Smooth muscle cell (in vitro differentiated cells): Measurements from ENCODE around the gene VASH1. TPM values are rescaled to one million over a fixed set of nuclear protein-coding genes. Genes with fewer than 3 reads are reported as not detected.

Experiments
- DNase-seq: peaks from one replicate; lab custom pipeline; 2025; ENCODE audit not compliant: unreplicated experiment; lab: John Stamatoyannopoulos, UW
- H2AFZ ChIP-seq: fragments of 200-600 bp; sonication (generic); 2 replicates; pipeline ENCODE4 v1.6.0; 2016; ENCODE audit warnings: antibody characterized with exemption, low read depth, mild to moderate bottlenecking
- H3F3A ChIP-seq: fragments of 200-600 bp; sonication (generic); 2 replicates; pipeline ENCODE4 v1.6.0; 2017; ENCODE audit warnings: antibody characterized with exemption, low read depth
- H3K27ac ChIP-seq: fragments of 200-600 bp; sonication (generic); 2 replicates; pipeline ENCODE4 v1.5.1; 2016; ENCODE audit warnings: low read depth, mild to moderate bottlenecking
- H3K27me3 ChIP-seq: fragments of 200-600 bp; sonication (generic); 2 replicates; pipeline ENCODE4 v1.6.1; 2016; ENCODE audit warnings: low read depth, mild to moderate bottlenecking
- H3K36me3 ChIP-seq: fragments of 200-600 bp; sonication (generic); 2 replicates; pipeline ENCODE4 v1.5.1; 2016; ENCODE audit warnings: low read depth
- H3K4me1 ChIP-seq: fragments of 200-600 bp; sonication (generic); 2 replicates; pipeline ENCODE4 v1.5.1; 2016; ENCODE audit warnings: low read depth
- H3K4me2 ChIP-seq: fragments of 200-600 bp; sonication (generic); 2 replicates; pipeline ENCODE4 v1.6.0; 2016; ENCODE audit warnings: mild to moderate bottlenecking
- H3K4me3 ChIP-seq: fragments of 200-600 bp; sonication (generic); 2 replicates; pipeline ENCODE4 v1.5.1; 2016; ENCODE audit warnings: mild to moderate bottlenecking
- H3K79me2 ChIP-seq: fragments of 200-600 bp; sonication (generic); 2 replicates; pipeline ENCODE4 v1.6.0; 2016; ENCODE audit warnings: low read depth, mild to moderate bottlenecking
- H3K9ac ChIP-seq: fragments of 200-600 bp; sonication (generic); 2 replicates; pipeline ENCODE4 v1.6.0; 2016; ENCODE audit warnings: low read depth
- H3K9me3 ChIP-seq: fragments of 200-600 bp; sonication (generic); replicated peaks from 2 replicates; pipeline ENCODE4 v1.5.1; 2016; ENCODE audit warnings: low read depth
- H4K20me1 ChIP-seq: fragments of 200-600 bp; sonication (generic); 2 replicates; pipeline ENCODE4 v1.6.0; 2016; ENCODE audit warnings: low read depth
- CTCF ChIP-seq: fragments of 200-600 bp; sonication (generic); IDR thresholded peaks from 2 replicates; pipeline ENCODE4 v1.5.1; 2017; ENCODE audit warnings: borderline replicate concordance, mild to moderate bottlenecking, antibody characterized with exemption; ENCODE audit not compliant: insufficient read depth, poor library complexity, severe bottlenecking
- WGBS: methylation state at CpG from one replicate; pipeline ENCODE4 v1.1.7; 2016; ENCODE audit warnings: low lambda C conversion rate; 5-methylcytosine and 5-hydroxymethylcytosine counted together
- polyA plus RNA-seq: library from polyadenylated mRNA; unstranded; fragments of >200 nt; fragmentation: Nextera tagmentation; extraction: Ambion mirVana; gene quantifications from 2 replicates; pipeline ENCODE4 v1.2.1, GENCODE V29; 2016
- total RNA-seq: library from RNA; depleted of rRNA; stranded (reverse); fragments of >200 nt; gene quantifications from 2 replicates; pipeline ENCODE4 v1.2.3, GENCODE V29; 2014

VASH1 gene
- total and polyA plus RNA-seq, 2 experiments from 2014 or later, result 23.8 to 39.3 TPM

- Histone ChIP-seq H3K36me3 (no peaks in the 10 kb centered on the region), H3K4me1 (peaks cover 9% of the 10 kb centered on the region), H3K9me3 (no peaks in the 10 kb centered on the region), H3K27me3 (no peaks in the 10 kb centered on the region), H4K20me1 (no peaks in the 10 kb centered on the region), H3K4me3 (no peak overlapping the region), H3K27ac (no peak overlapping the region), H3K4me2 (no peak overlapping the region), H2AFZ (no peak overlapping the region), H3K9ac (no peak overlapping the region), H3K79me2 (no peaks in the 10 kb centered on the region), H3F3A (no peaks in the 10 kb centered on the region)
- no peak for DNase-seq
- 76% methylated on average over 6 of the region's 7 CpGs for WGBS
- TF ChIP-seq CTCF, result no peak
These were observed 68.6 kb downstream of the VASH1 start for GRCh38 chr14:76829650-76830421.

- H3K4me2 ChIP-seq, result no peak overlapping the region
- H3K36me3 ChIP-seq, result no peaks in the 10 kb centered on the region
- H3K9me3 ChIP-seq, result no peaks in the 10 kb centered on the region
- DNase-seq, result no peak
- H3F3A ChIP-seq, result no peaks in the 10 kb centered on the region
- H4K20me1 ChIP-seq, result no peaks in the 10 kb centered on the region
- no peaks in the 10 kb centered on the region for H3K79me2 ChIP-seq
- no peak overlapping the region for H3K27ac ChIP-seq
- no peak for TF ChIP-seq CTCF
- no peak overlapping the region for H3K9ac ChIP-seq
- peaks cover 9% of the 10 kb centered on the region for H3K4me1 ChIP-seq
- H2AFZ ChIP-seq, result no peak overlapping the region
- no peaks in the 10 kb centered on the region for H3K27me3 ChIP-seq
- WGBS, result 93% methylated on average over 4 of the region's 4 CpGs
- H3K4me3 ChIP-seq, result no peak overlapping the region
These were observed 69.3 kb downstream of the VASH1 start for GRCh38 chr14:76830556-76830955.

- peaks cover 9% of the 10 kb centered on the region for H3K4me1 ChIP-seq
- H3K36me3 ChIP-seq, result no peaks in the 10 kb centered on the region
- DNase-seq, result no peak
- H3K4me3 ChIP-seq, result no peak overlapping the region
- 80% methylated on average over 1 of the region's 1 CpG for WGBS
- no peaks in the 10 kb centered on the region for H3K9me3 ChIP-seq
- no peak overlapping the region for H2AFZ ChIP-seq
- H3K27ac ChIP-seq, result no peak overlapping the region
- no peak overlapping the region for H3K9ac ChIP-seq
- H3F3A ChIP-seq, result no peaks in the 10 kb centered on the region
- no peak overlapping the region for H3K4me2 ChIP-seq
- H4K20me1 ChIP-seq, result no peaks in the 10 kb centered on the region
- no peaks in the 10 kb centered on the region for H3K27me3 ChIP-seq
- no peak for TF ChIP-seq CTCF
- H3K79me2 ChIP-seq, result no peaks in the 10 kb centered on the region
These were observed 71.3 kb downstream of the VASH1 start for GRCh38 chr14:76832503-76832988.

Other genes with a start within 250 kb of the VASH1 start
- gene ANGEL1, start 51.4 kb downstream of the VASH1 start, total RNA-seq, result 18.1 and 20.4 TPM in 2 replicates
- gene ANGEL1, start 51.4 kb downstream of the VASH1 start, polyA plus RNA-seq, result 8.4 and 9.5 TPM in 2 replicates
- not detected in 2 replicates for gene LRRC74A, start 64.9 kb downstream of the VASH1 start, total RNA-seq
- not detected in 2 replicates for gene LRRC74A, start 64.9 kb downstream of the VASH1 start, polyA plus RNA-seq